ENCODE results near the gene ARHGAP33. TPM values are rescaled to one million over a fixed set of nuclear protein-coding genes. Genes with fewer than 3 reads are reported as not detected.

The ARHGAP33 gene
- total and polyA plus RNA-seq, 2 donors (not counting 3 experiments of a cell fraction or from before 2014, with no cell fraction given) = 11.0 to 18.4 TPM

DNA sequence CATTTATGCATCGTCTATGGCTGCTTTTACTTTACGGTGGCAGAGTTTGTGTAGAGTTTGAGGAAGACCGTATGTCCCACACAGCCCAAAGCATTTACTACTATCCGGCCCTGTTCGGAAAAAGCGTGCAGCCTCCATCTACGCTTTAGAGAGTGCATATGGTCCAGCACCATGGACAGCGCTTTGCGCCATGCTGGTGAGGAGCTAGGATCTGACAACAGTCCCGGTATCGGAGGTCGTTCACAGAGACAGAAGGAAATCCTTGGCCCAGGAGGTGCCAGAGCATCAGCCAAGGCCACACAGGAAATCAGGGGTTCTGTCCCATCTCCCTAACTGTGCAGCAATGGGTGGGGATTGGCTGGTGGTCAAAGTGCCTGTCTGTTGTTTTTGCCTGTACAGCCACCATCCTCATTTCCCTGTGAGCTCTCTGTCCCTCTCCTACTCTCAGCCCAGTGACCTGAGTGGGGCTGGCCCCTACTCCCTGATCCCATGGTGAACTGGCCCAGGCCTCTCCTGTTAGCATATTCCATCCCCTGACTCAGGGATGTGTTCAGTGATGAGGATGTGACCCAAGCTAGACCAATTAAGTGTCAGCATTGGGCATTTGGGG is 53.4 kb downstream of the ARHGAP33 start:
- FAIRE-seq = no peak
- no peak overlapping the region for H2AFZ ChIP-seq (ENCODE audit: low read depth, low read length)

More for the DNA sequence above, 53.4 kb downstream of the ARHGAP33 start:
- Histone ChIP-seq H3K4me3 (replicated peaks in 1 of 3; ENCODE audit: insufficient read depth in 1 of 3, low read depth in 1 of 3, low read length in 3 of 3) (no peak overlapping the region), H3K4me1 (ENCODE audit: control insufficient read depth, extremely low read depth, insufficient read depth, low read length) (no peaks in the 10 kb centered on the region), H3K9ac (replicated peaks; ENCODE audit: extremely low read depth, insufficient read depth, low read length) (no peak overlapping the region), H3K27ac (ENCODE audit: insufficient read depth, low read depth, low read length) (no peak overlapping the region), H3K79me2 (ENCODE audit: control insufficient read depth, insufficient read depth, low read length) (no peaks in the 10 kb centered on the region), H3K36me3 (ENCODE audit: control insufficient read depth in 2 of 2, extremely low read depth in 1 of 2, insufficient read depth in 2 of 2, low read length in 2 of 2) (no peaks in the 10 kb centered on the region), H3K9me3 (replicated peaks; ENCODE audit: control insufficient read depth, insufficient read depth, low read length) (no peaks in the 10 kb centered on the region), H3K27me3 (ENCODE audit: control insufficient read depth in 2 of 2, insufficient read depth in 2 of 2, low read length in 2 of 2) (no peaks in the 10 kb centered on the region), H3K4me2 (ENCODE audit: insufficient read depth, low read length) (no peak overlapping the region), H3K9me1 (replicated peaks; ENCODE audit: control insufficient read depth, extremely low read depth, insufficient read depth, low read length) (no peaks in the 10 kb centered on the region), H4K20me1 (replicated peaks; ENCODE audit: control insufficient read depth, extremely low read depth, insufficient read depth, low read length) (no peaks in the 10 kb centered on the region)
- intact Hi-C loops (cut with micrococcal nuclease) = loop anchor here (5.0 kb wide), 1 partner anchor 104 kb away; no protein-coding TSS in a partner anchor
- CTCF ChIA-PET = interaction anchor here (0.8 to 1.6 kb wide), 6 partner anchors 9 to 102 kb away, joined by 3 to 8 read pairs (median 4); partner anchors contain the start of gene PRODH2
- peak; percentile 45 for DNase-seq (ENCODE audit: low read depth, low spot score)
- no TSS peak for BruUV-seq (replicated peaks)
- POLR2A ChIA-PET = no interaction called here
- TF ChIP-seq JUN (IDR thresholded peaks at IDR 0.05; ENCODE audit: borderline replicate concordance, insufficient read depth, insufficient read length, low read depth) (no peak), FOS (IDR thresholded peaks at IDR 0.05; ENCODE audit: borderline replicate concordance, insufficient read depth, low read length) (no peak), EZH2 (IDR thresholded peaks at IDR 0.05; ENCODE audit: borderline replicate concordance, low read depth, low read length, severe bottlenecking) (no peak), MYC (IDR thresholded peaks at IDR 0.05; ENCODE audit: low read depth, low read length) (no peak), GATA2 (IDR thresholded peaks at IDR 0.05; ENCODE audit: insufficient read depth, insufficient read length, low read depth, low read length) (no peak), POLR2AphosphoS5 (IDR thresholded peaks at IDR 0.05; ENCODE audit: insufficient read depth, low read depth, low read length) (no peak), POLR2A (IDR thresholded peaks at IDR 0.05; ENCODE audit: low read depth, low read length) (no peak)
- TF ChIP-seq, protein P1, sequence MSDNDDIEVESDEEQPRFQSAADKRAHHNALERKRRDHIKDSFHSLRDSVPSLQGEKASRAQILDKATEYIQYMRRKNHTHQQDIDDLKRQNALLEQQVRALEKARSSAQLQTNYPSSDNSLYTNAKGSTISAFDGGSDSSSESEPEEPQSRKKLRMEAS (IDR thresholded peaks at IDR 0.05; ENCODE audit: insufficient read depth, insufficient read length) = no peak
- TF ChIP-seq, protein P2, sequence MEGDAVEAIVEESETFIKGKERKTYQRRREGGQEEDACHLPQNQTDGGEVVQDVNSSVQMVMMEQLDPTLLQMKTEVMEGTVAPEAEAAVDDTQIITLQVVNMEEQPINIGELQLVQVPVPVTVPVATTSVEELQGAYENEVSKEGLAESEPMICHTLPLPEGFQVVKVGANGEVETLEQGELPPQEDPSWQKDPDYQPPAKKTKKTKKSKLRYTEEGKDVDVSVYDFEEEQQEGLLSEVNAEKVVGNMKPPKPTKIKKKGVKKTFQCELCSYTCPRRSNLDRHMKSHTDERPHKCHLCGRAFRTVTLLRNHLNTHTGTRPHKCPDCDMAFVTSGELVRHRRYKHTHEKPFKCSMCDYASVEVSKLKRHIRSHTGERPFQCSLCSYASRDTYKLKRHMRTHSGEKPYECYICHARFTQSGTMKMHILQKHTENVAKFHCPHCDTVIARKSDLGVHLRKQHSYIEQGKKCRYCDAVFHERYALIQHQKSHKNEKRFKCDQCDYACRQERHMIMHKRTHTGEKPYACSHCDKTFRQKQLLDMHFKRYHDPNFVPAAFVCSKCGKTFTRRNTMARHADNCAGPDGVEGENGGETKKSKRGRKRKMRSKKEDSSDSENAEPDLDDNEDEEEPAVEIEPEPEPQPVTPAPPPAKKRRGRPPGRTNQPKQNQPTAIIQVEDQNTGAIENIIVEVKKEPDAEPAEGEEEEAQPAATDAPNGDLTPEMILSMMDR (IDR thresholded peaks at IDR 0.05; ENCODE audit: extremely low read depth in 1 of 2, insufficient read depth in 1 of 2, low read depth in 1 of 2, low read length in 2 of 2) = no peak
- dilution Hi-C loops (cut with MboI; ENCODE audit: extremely low pct_ligation_motif_present, low sequenced_read_pairs) = no loop called here

All from endothelial cell of umbilical vein (primary cell).